HG02840 (cell line): ENCODE results near the gene NHLH1.

Experiments used
- ATAC-seq: cut with Tn5 transposase; IDR thresholded peaks from one replicate; pipeline ENCODE4 v1.9.1; 2021; ENCODE audit warnings: mild to moderate bottlenecking, moderate library complexity, moderate number of reproducible peaks; ENCODE audit not compliant: unreplicated experiment, low FRiP score

Gene NHLH1

GRCh38 chr1:160357286-160358002 lies 9.4 kb upstream of the NHLH1 start:
- ATAC-seq: no peak

- ATAC-seq: no peak
Measured at GRCh38 chr1:160358073-160358472, 8.8 kb upstream of the NHLH1 start.

GRCh38 chr1:160359559-160360226 lies 7.2 kb upstream of the NHLH1 start:
- no peak for ATAC-seq

- no peak for ATAC-seq
Measured at GRCh38 chr1:160360227-160360695, 6.6 kb upstream of the NHLH1 start.

GRCh38 chr1:160361199-160361598 lies 5.7 kb upstream of the NHLH1 start:
- ATAC-seq: no peak

GRCh38 chr1:160361814-160362167 lies 5.1 kb upstream of the NHLH1 start:
- ATAC-seq: no peak

- no peak for ATAC-seq
Measured at GRCh38 chr1:160362168-160362957, 4.5 kb upstream of the NHLH1 start.

GRCh38 chr1:160363010-160363409 lies 3.9 kb upstream of the NHLH1 start:
- ATAC-seq: no peak

- ATAC-seq: no peak
Measured at GRCh38 chr1:160363951-160364735, 2.7 kb upstream of the NHLH1 start.

DNA sequence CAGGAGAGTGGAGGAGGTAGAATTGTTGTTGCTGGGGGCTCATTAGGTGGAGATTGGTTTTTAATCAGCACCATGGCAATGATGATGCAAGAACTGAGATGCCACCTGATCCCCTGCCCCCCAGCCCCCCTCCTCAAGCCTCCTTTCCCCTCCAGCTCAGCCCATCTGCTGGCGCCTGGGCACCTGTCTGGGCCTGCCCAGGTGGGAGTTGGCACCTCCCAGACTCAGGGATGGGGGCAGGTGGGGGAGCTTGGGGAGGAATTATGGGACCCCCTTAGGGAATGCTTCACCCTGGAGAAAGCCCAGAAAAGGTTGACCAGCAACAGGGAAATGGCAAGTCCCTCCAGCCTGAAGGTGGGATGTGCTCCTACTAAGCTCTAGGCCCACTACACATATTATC lies 1.5 kb upstream of the NHLH1 start:
- ATAC-seq: no peak

GRCh38 chr1:160367516-160367900 lies 637 bp downstream of the NHLH1 start:
- no peak for ATAC-seq

- no peak for ATAC-seq
Measured at GRCh38 chr1:160367934-160368923, 1.4 kb downstream of the NHLH1 start.

GRCh38 chr1:160369087-160369486 lies 2.2 kb downstream of the NHLH1 start:
- ATAC-seq: no peak

DNA sequence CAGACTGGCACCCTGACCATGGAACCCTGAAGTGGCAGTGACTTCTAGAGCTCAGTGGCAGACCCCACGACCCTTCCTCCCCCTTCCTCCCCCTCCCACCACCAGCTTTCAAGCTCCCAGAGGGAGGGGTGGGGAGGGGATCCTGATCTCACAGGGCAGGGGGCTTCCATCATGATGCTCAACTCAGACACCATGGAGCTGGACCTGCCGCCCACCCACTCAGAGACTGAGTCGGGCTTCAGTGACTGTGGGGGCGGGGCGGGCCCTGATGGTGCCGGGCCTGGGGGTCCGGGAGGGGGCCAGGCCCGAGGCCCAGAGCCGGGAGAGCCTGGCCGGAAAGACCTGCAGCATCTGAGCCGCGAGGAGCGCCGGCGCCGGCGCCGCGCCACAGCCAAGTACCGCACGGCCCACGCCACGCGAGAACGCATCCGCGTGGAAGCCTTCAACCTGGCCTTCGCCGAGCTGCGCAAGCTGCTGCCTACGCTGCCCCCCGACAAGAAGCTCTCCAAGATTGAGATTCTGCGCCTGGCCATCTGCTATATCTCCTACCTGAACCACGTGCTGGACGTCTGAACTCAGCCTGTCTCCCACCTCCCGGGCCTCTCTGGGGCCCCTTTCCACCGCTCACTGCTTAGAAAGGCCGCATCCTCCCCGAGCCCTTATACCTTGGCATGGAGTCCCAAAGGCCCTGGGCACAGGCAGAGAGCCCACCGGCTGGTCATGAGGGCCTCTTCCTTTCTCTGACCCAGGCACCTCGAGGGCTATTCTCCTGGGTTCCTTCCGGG lies 3.9 kb downstream of the NHLH1 start:
- ATAC-seq: no peak

DNA sequence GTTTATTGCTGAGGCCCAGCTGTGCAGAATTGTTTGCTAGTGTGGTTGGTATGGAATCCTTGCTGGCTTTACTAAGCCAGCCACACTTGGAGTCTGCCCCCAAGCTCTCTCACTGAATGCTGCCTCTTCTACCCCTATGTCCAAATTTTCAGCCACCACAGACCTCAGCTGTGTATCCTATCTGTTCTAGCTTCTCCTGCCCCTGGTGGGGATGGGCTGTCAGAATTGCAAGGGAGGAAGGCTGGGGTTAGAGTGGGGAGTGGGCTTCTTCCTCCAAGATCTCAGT lies 4.4 kb downstream of the NHLH1 start:
- ATAC-seq: no peak

- ATAC-seq: no peak
Measured at GRCh38 chr1:160371756-160372155, 4.9 kb downstream of the NHLH1 start.

GRCh38 chr1:160373696-160374095 lies 6.8 kb downstream of the NHLH1 start:
- no peak for ATAC-seq

- ATAC-seq: no peak
Measured at GRCh38 chr1:160374306-160375110, 7.6 kb downstream of the NHLH1 start.
